ENCODE results near the gene HACD3.

GRCh38 chr15:65595960-65596359 lies 65.7 kb downstream of the HACD3 start:
- TF ChIP-seq, protein P1, sequence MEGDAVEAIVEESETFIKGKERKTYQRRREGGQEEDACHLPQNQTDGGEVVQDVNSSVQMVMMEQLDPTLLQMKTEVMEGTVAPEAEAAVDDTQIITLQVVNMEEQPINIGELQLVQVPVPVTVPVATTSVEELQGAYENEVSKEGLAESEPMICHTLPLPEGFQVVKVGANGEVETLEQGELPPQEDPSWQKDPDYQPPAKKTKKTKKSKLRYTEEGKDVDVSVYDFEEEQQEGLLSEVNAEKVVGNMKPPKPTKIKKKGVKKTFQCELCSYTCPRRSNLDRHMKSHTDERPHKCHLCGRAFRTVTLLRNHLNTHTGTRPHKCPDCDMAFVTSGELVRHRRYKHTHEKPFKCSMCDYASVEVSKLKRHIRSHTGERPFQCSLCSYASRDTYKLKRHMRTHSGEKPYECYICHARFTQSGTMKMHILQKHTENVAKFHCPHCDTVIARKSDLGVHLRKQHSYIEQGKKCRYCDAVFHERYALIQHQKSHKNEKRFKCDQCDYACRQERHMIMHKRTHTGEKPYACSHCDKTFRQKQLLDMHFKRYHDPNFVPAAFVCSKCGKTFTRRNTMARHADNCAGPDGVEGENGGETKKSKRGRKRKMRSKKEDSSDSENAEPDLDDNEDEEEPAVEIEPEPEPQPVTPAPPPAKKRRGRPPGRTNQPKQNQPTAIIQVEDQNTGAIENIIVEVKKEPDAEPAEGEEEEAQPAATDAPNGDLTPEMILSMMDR (IDR thresholded peaks at IDR 0.05; ENCODE audit: low read depth, low read length), result peak; percentile 43
- no peak for TF ChIP-seq EZH2phosphoT487 (IDR thresholded peaks at IDR 0.05; ENCODE audit: low read depth)

Measured in OCI-LY3 (cell line).